ENCODE measurements around the gene EXOSC6. TPM values are rescaled to one million over a fixed set of nuclear protein-coding genes. Genes with fewer than 3 reads are reported as not detected.

The EXOSC6 gene
- total RNA-seq (2021), result 39.2 and 41.6 TPM in 2 replicates
- long read RNA-seq, full-length matches to known transcripts, result 7 of 7 reads
- long read RNA-seq, partial matches to known transcripts, result 0 of 7 reads
- long read RNA-seq, other reads (novel, unspliced or antisense), result 0 of 7 reads

DNA sequence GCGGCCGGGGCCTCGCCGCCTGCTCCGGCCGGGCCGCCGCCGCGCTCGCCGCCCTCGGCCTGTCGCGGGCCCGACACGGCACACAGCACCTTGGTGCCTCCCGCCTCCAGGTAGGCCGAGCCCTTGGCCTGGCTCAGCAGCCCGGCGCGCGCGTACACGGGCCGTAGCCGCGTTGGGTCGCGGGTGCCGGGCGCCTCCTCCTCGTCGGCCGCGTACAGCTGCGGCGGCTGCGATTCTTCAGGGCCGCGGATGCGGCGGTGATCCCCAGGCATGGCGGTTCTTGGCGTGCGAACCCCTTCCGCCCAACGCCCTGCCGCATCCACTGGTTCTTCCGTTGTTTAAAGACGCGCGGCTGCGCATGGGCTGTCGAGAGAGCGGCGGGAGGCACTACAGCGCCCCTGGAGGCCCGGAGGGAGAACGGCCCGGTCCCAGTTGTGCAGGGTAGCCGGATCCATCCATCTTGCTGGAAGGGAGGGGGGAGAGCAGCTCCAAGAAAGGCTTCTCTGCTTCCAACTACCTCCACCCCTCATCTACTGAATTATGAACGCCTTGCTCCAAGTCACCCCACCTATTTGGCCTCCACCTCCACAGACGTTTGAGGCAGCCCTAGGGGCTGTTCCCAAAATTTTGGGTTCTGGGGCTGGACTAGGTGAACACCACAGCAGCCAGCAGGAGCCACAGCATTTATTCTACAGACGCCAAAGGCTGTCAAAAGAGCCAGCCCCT is at the start of gene EXOSC6:
Gene EXOSC6 (minus strand): TSS at position 312 of the 726 bp plus-strand sequence. CDS start 40 bp downstream, at position 272.
- TF ChIP-seq, protein P1, sequence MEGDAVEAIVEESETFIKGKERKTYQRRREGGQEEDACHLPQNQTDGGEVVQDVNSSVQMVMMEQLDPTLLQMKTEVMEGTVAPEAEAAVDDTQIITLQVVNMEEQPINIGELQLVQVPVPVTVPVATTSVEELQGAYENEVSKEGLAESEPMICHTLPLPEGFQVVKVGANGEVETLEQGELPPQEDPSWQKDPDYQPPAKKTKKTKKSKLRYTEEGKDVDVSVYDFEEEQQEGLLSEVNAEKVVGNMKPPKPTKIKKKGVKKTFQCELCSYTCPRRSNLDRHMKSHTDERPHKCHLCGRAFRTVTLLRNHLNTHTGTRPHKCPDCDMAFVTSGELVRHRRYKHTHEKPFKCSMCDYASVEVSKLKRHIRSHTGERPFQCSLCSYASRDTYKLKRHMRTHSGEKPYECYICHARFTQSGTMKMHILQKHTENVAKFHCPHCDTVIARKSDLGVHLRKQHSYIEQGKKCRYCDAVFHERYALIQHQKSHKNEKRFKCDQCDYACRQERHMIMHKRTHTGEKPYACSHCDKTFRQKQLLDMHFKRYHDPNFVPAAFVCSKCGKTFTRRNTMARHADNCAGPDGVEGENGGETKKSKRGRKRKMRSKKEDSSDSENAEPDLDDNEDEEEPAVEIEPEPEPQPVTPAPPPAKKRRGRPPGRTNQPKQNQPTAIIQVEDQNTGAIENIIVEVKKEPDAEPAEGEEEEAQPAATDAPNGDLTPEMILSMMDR (conservative IDR thresholded peaks at IDR 0.05), result peak; percentile 92
- DNase-seq, result peak; percentile 96
- H3K9me3 ChIP-seq (ENCODE audit: control insufficient read depth, low read depth, low read length), result no peaks in the 10 kb centered on the region
- H3K27me3 ChIP-seq (ENCODE audit: insufficient read depth, low read length), result no peaks in the 10 kb centered on the region
- H2BK12ac ChIP-seq (ENCODE audit: insufficient read length, low read depth, low read length), result no peak within 1 kb of the TSS
- Mint-ChIP-seq H3K27me3 (ENCODE audit: low read depth) (peaks cover 1% of the 10 kb centered on the region; the same call in 1 of the 2 replicates), H3K9me3 (no peaks in the 10 kb centered on the region), H3K27ac (peak within 1 kb of the TSS; percentile 90 to 97 (median 92)), H3K4me1 (peaks cover 7 to 11% of the 10 kb centered on the region in 2 experiments), H3K36me3 (ENCODE audit: insufficient read depth in 1 of 3, low read depth in 3 of 3) (peaks cover 36 to 64% (median 50%) of the 10 kb centered on the region in 3 experiments), H3K4me3 (peak within 1 kb of the TSS; percentile 85 to 89)
- H3K4me2 ChIP-seq (ENCODE audit: insufficient read depth, insufficient read length, low read length), result peak within 1 kb of the TSS; percentile 55
- no peak within 1 kb of the TSS for H4K5ac ChIP-seq (ENCODE audit: insufficient read length, low read depth, low read length)
- no peak within 1 kb of the TSS for H2BK15ac ChIP-seq (ENCODE audit: low read depth, low read length)
- H2BK20ac ChIP-seq (ENCODE audit: low read depth, low read length, poor library complexity, severe bottlenecking), result no peak within 1 kb of the TSS
- no peaks in the 10 kb centered on the region for H4K20me1 ChIP-seq (ENCODE audit: control insufficient read depth, insufficient read depth, insufficient read length)
- H3K9ac ChIP-seq (ENCODE audit: extremely low read depth, insufficient read length, low read length), result peak within 1 kb of the TSS; percentile 44
- no peak within 1 kb of the TSS for H3K27ac ChIP-seq (ENCODE audit: insufficient read length, low read depth, low read length)
- no peak within 1 kb of the TSS for H3K18ac ChIP-seq (ENCODE audit: insufficient read length, low read depth, low read length)
- H3K56ac ChIP-seq (ENCODE audit: insufficient read length, low read depth, low read length), result no peak within 1 kb of the TSS
- H2BK120ac ChIP-seq (ENCODE audit: low read depth, low read length, poor library complexity, severe bottlenecking), result no peak within 1 kb of the TSS
- H2BK5ac ChIP-seq (ENCODE audit: insufficient read length, low read length), result no peak within 1 kb of the TSS
- no peak within 1 kb of the TSS for H2AK5ac ChIP-seq (ENCODE audit: insufficient read length, low read length)
- H3K4ac ChIP-seq (ENCODE audit: low read depth, low read length), result no peak within 1 kb of the TSS
- peaks cover 2% of the 10 kb centered on the region; the same call in 1 of the 2 replicates for H3K79me2 ChIP-seq (ENCODE audit: insufficient read depth, low read length)
- H3K14ac ChIP-seq (ENCODE audit: insufficient read depth, low read length), result peak within 1 kb of the TSS; percentile 74
- no peaks in the 10 kb centered on the region for H3K79me1 ChIP-seq (ENCODE audit: insufficient read depth, low read depth, low read length, poor library complexity, severe bottlenecking)
- H3K23me2 ChIP-seq (ENCODE audit: insufficient read length, low read depth, low read length, poor library complexity, severe bottlenecking), result no peaks in the 10 kb centered on the region
- no CpG with 5 or more reads among the region's 65 CpGs for WGBS (ENCODE audit: extremely low coverage, insufficient read length, low lambda C conversion rate)
- no peak within 1 kb of the TSS for H3T11ph ChIP-seq (ENCODE audit: low read length)
- no peak within 1 kb of the TSS for H4K91ac ChIP-seq (ENCODE audit: insufficient read length, low read depth, low read length)
- no peak within 1 kb of the TSS for H4K8ac ChIP-seq (replicated peaks; ENCODE audit: insufficient read length, low read depth, low read length)
- no peak within 1 kb of the TSS for H3K23ac ChIP-seq (ENCODE audit: insufficient read length, low read depth, low read length)
- H3K4me1 ChIP-seq (ENCODE audit: insufficient read depth, low read length), result no peaks in the 10 kb centered on the region
- H2AFZ ChIP-seq (ENCODE audit: low read length), result no peak within 1 kb of the TSS
